ENCODE results near the gene DCANP1. TPM values are rescaled to one million over a fixed set of nuclear protein-coding genes. Genes with fewer than 3 reads are reported as not detected.

Gene DCANP1
- total RNA-seq, 3 donors from 2014 or later (not counting 1 experiment from before 2014, with no cell fraction given): 0.07 TPM; not detected in 2

DNA sequence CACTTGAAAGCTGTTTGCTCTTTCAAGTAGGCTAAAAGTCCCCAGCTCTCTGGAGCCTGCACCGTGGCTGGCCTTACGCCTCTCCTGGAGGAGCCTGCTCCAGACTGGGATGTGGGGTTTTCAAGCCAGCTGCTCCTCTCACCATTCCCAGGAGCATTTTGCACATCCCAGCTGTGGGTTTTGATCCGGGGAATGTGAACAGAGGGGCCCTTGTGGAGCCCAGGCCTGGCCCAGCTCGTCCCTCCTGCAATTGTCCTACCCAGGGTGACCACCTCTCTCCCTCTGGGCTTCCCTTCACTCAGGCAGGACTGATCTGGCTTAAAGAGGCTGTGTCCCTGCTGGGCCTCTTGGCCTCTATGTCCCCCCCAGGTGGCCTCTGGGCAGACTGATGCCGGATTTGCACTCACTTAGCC, 37.5 kb upstream of the DCANP1 start:
- H3K9me3 ChIP-seq (ENCODE audit: control insufficient read depth, insufficient read depth, low read length): no peaks in the 10 kb centered on the region
- intact Hi-C loops (cut with micrococcal nuclease): no loop called here
- H3K27me3 ChIP-seq (ENCODE audit: control insufficient read depth, insufficient read depth, low read length): peaks cover 12% of the 10 kb centered on the region
- H3K4me1 ChIP-seq (ENCODE audit: control insufficient read depth, insufficient read depth, low read length): no peaks in the 10 kb centered on the region
- Mint-ChIP-seq H3K9me3 (no peaks in the 10 kb centered on the region), H3K36me3 (no peaks in the 10 kb centered on the region), H3K27ac (no peak overlapping the region), H3K4me3 (no peak overlapping the region), H3K4me1 (peaks cover 0 to under 1% of the 10 kb centered on the region in 2 donors), H3K27me3 (ENCODE audit: low read depth in 2 of 2) (peaks cover 40 to 50% of the 10 kb centered on the region in 2 donors)
- H3K4me3 ChIP-seq (ENCODE audit: low read length): no peak overlapping the region
- no peak overlapping the region for H3K27ac ChIP-seq (ENCODE audit: low read length)
- TF ChIP-seq, protein P1, sequence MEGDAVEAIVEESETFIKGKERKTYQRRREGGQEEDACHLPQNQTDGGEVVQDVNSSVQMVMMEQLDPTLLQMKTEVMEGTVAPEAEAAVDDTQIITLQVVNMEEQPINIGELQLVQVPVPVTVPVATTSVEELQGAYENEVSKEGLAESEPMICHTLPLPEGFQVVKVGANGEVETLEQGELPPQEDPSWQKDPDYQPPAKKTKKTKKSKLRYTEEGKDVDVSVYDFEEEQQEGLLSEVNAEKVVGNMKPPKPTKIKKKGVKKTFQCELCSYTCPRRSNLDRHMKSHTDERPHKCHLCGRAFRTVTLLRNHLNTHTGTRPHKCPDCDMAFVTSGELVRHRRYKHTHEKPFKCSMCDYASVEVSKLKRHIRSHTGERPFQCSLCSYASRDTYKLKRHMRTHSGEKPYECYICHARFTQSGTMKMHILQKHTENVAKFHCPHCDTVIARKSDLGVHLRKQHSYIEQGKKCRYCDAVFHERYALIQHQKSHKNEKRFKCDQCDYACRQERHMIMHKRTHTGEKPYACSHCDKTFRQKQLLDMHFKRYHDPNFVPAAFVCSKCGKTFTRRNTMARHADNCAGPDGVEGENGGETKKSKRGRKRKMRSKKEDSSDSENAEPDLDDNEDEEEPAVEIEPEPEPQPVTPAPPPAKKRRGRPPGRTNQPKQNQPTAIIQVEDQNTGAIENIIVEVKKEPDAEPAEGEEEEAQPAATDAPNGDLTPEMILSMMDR (IDR thresholded peaks at IDR 0.05): no peak
- DNase-seq (no peak), ATAC-seq (no peak)
- no peaks in the 10 kb centered on the region for H3K36me3 ChIP-seq (ENCODE audit: control insufficient read depth, insufficient read depth, low read length)
- 83% methylated on average over 5 of the region's 5 CpGs for WGBS (ENCODE audit: insufficient coverage)

DNA sequence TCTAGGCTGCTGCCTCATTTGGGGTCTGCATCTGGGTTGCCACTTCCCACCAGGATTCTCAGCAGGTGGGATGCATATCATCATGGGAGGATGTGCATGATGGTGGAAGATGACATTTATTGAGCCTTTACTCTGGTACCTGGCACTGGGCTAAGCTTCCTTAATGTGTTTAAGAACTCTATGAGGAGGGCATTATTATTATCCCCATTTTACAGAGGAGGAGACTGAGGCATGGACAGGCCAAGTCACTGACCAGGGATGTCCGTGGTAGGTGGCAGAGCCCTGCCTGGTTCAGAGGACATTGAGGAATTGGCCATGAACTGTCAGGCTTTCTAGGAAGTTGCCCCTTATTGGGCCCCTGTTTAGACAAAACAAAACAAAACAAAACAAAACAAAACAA, 36.1 kb upstream of the DCANP1 start:
- Histone ChIP-seq H3K4me1 (ENCODE audit: control insufficient read depth, insufficient read depth, low read length) (no peaks in the 10 kb centered on the region), H3K27me3 (ENCODE audit: control insufficient read depth, insufficient read depth, low read length) (peaks cover 4% of the 10 kb centered on the region), H3K27ac (ENCODE audit: low read length) (no peak overlapping the region), H3K9me3 (ENCODE audit: control insufficient read depth, insufficient read depth, low read length) (no peaks in the 10 kb centered on the region), H3K36me3 (ENCODE audit: control insufficient read depth, insufficient read depth, low read length) (no peaks in the 10 kb centered on the region), H3K4me3 (ENCODE audit: low read length) (no peak overlapping the region)
- Mint-ChIP-seq H3K27me3 (ENCODE audit: low read depth in 2 of 2) (peaks cover 34 to 36% of the 10 kb centered on the region in 2 donors), H3K9me3 (no peaks in the 10 kb centered on the region), H3K4me1 (no peaks in the 10 kb centered on the region), H3K36me3 (no peaks in the 10 kb centered on the region), H3K4me3 (no peak overlapping the region), H3K27ac (no peak overlapping the region)
- ATAC-seq (no peak), DNase-seq (no peak)
- TF ChIP-seq, protein P1 (IDR thresholded peaks at IDR 0.05): no peak
- intact Hi-C loops (cut with micrococcal nuclease): no loop called here
- 69% methylated on average over 1 of the region's 1 CpG for WGBS (ENCODE audit: insufficient coverage)

DNA sequence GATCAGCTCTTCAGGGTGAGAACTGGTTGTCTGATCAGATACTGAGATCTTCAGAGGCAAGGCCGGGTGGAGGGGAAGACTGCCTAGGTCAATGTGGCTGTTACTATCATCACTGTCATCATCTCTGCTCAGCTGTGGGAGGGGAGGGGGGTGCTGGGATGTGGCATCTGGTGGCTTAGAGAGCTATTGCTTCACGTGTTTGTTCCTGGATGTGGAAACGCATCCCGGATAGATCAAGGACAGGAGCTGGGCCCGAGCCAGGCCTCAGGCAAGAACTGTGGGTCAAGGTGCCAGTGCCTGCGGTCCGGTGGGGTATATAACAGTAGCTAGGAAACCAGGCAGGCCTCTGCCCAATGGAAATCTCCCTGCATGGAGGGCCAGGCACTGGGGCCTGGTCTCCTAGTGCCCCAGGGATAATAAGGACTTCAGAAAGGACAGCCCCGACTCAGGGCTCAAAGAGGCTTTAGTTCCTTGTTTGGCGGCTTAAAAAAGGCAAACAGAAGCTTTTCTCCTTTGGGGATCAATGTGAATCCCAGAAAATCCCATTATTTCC, 35.3 kb upstream of the DCANP1 start:
- ATAC-seq (no peak), DNase-seq (no peak)
- Histone ChIP-seq H3K4me3 (ENCODE audit: low read length) (no peak overlapping the region), H3K36me3 (ENCODE audit: control insufficient read depth, insufficient read depth, low read length) (no peaks in the 10 kb centered on the region), H3K27me3 (ENCODE audit: control insufficient read depth, insufficient read depth, low read length) (no peaks in the 10 kb centered on the region), H3K4me1 (ENCODE audit: control insufficient read depth, insufficient read depth, low read length) (no peaks in the 10 kb centered on the region), H3K9me3 (ENCODE audit: control insufficient read depth, insufficient read depth, low read length) (no peaks in the 10 kb centered on the region), H3K27ac (ENCODE audit: low read length) (no peak overlapping the region)
- TF ChIP-seq, protein P1 (IDR thresholded peaks at IDR 0.05): no peak
- H3K27me3 Mint-ChIP-seq (ENCODE audit: low read depth in 2 of 2): peaks cover 26 to 28% of the 10 kb centered on the region in 2 donors
- no peaks in the 10 kb centered on the region for H3K4me1 Mint-ChIP-seq
- 82% methylated on average over 9 of the region's 9 CpGs for WGBS (ENCODE audit: insufficient coverage)
- intact Hi-C loops (cut with micrococcal nuclease): no loop called here
- no peak overlapping the region for H3K4me3 Mint-ChIP-seq
- H3K36me3 Mint-ChIP-seq: no peaks in the 10 kb centered on the region
- no peak overlapping the region for H3K27ac Mint-ChIP-seq
- no peaks in the 10 kb centered on the region for H3K9me3 Mint-ChIP-seq

DNA sequence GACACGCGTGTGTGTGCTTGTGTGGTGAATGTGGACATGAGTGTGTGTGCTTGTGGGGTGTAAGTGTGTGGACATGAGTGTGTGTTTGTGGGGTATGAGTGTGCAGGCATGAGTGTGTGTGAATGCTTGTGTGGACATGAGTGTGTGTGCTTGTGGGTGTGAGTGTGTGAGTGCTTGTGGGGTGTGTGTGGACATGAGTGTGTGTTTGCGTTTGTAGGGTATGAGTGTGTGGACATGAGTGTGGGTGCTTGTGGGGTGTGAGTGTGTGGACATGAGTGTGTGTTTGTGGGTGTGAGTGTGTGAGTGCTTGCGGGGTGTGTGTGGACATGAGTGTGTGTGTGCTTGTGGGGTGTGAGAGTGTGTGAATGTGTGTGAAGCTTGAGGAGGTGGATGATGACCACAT, 34.8 kb upstream of the DCANP1 start:
- TF ChIP-seq, protein P1 (IDR thresholded peaks at IDR 0.05): no peak
- H3K27me3 ChIP-seq (ENCODE audit: control insufficient read depth, insufficient read depth, low read length): no peaks in the 10 kb centered on the region
- H3K27ac Mint-ChIP-seq: no peak overlapping the region
- H3K36me3 Mint-ChIP-seq: no peaks in the 10 kb centered on the region
- ATAC-seq: no peak
- 94% methylated on average over 4 of the region's 4 CpGs for WGBS (ENCODE audit: insufficient coverage)
- H3K4me3 ChIP-seq (ENCODE audit: low read length): no peak overlapping the region
- H3K4me1 ChIP-seq (ENCODE audit: control insufficient read depth, insufficient read depth, low read length): no peaks in the 10 kb centered on the region
- H3K27me3 Mint-ChIP-seq (ENCODE audit: low read depth in 2 of 2): peaks cover 24 to 25% of the 10 kb centered on the region in 2 donors
- no peak overlapping the region for H3K4me3 Mint-ChIP-seq
- no peaks in the 10 kb centered on the region for H3K9me3 ChIP-seq (ENCODE audit: control insufficient read depth, insufficient read depth, low read length)
- H3K9me3 Mint-ChIP-seq: no peaks in the 10 kb centered on the region
- no peaks in the 10 kb centered on the region for H3K4me1 Mint-ChIP-seq
- no peak for DNase-seq
- H3K36me3 ChIP-seq (ENCODE audit: control insufficient read depth, insufficient read depth, low read length): no peaks in the 10 kb centered on the region
- intact Hi-C loops (cut with micrococcal nuclease): no loop called here
- no peak overlapping the region for H3K27ac ChIP-seq (ENCODE audit: low read length)

All from natural killer cell (primary cell).